ENCODE results near the gene EPB41L5. TPM values are rescaled to one million over a fixed set of nuclear protein-coding genes. Genes with fewer than 3 reads are reported as not detected.

The EPB41L5 gene
- total and polyA plus RNA-seq, 8 donors, result 5.3 to 64.5 (median 28.5) TPM

DNA sequence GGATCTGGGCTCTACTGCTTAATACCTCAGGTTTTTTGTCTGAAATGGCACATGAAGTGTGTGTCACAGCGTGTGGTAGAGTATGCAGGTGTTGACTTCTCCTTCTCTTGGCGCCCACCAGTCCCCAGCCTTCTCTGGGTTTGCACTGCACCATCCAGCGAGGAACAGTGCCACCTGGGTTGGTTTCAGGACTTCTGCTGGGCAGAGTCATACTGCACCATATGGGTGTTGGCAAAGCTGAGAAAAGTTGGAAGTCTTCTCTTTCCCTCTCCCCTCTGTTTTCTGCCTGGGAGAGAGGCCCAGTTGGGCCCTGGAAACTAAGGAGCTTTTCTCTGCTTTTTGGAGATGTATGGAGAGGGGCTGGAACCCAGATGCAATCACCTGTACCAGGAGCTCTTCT lies 166.5 kb downstream of the EPB41L5 start:
- 95 to 98% (median 97%) methylated on average over 3 of the region's 3 CpGs for WGBS, 5 donors
- Histone ChIP-seq H3K9me3 (no peaks in the 10 kb centered on the region), H3K4me1 (peaks cover 0 to 5% (median 2%) of the 10 kb centered on the region in 4 donors), H3K4me3 (no peak overlapping the region), H3K27me3 (no peaks in the 10 kb centered on the region), H3K27ac (no peak overlapping the region), H3K36me3 (peaks cover 0 to 25% (median 18%) of the 10 kb centered on the region in 4 donors)
- TF ChIP-seq POLR2A (IDR thresholded peaks at IDR 0.05), result no peak
- no peak for TF ChIP-seq CTCF (IDR thresholded peaks at IDR 0.05)
- TF ChIP-seq POLR2AphosphoS5 (IDR thresholded peaks at IDR 0.05), result no peak
- TF ChIP-seq EP300 (IDR thresholded peaks at IDR 0.05), result no peak
- intact Hi-C loops (cut with DNase I; ENCODE audit: low total_unique reads), result no loop called here
- no peak for DNase-seq

- no peak for DNase-seq
- Histone ChIP-seq H3K4me1 (no peaks in the 10 kb centered on the region), H3K27me3 (no peaks in the 10 kb centered on the region), H3K27ac (no peak overlapping the region), H3K9me3 (no peaks in the 10 kb centered on the region), H3K4me3 (no peak overlapping the region), H3K36me3 (peaks cover 0 to 25% (median 18%) of the 10 kb centered on the region in 4 donors)
- 88 to 95% (median 93%) methylated on average over 3 of the region's 3 CpGs for WGBS, 5 donors
- TF ChIP-seq POLR2A (IDR thresholded peaks at IDR 0.05) (no peak), EP300 (IDR thresholded peaks at IDR 0.05) (no peak), POLR2AphosphoS5 (IDR thresholded peaks at IDR 0.05) (no peak), CTCF (IDR thresholded peaks at IDR 0.05) (no peak)
- intact Hi-C loops (cut with DNase I; ENCODE audit: low total_unique reads), result no loop called here
Observed at GRCh38 chr2:120180066-120180465, 167.2 kb downstream of the EPB41L5 start.

GRCh38 chr2:120182019-120182560 lies 169.2 kb downstream of the EPB41L5 start:
- WGBS, 5 donors, result 46 to 67% (median 66%) methylated on average over 5 of the region's 5 CpGs
- no peak for DNase-seq
- intact Hi-C loops (cut with DNase I; ENCODE audit: low total_unique reads), result no loop called here

GRCh38 chr2:120189189-120189588 lies 176.3 kb downstream of the EPB41L5 start:
- TF ChIP-seq CTCF (IDR thresholded peaks at IDR 0.05) (no peak), POLR2A (IDR thresholded peaks at IDR 0.05) (no peak), EP300 (IDR thresholded peaks at IDR 0.05) (no peak), POLR2AphosphoS5 (IDR thresholded peaks at IDR 0.05) (no peak)
- Histone ChIP-seq H3K27ac (no peak overlapping the region), H3K4me1 (no peaks in the 10 kb centered on the region), H3K36me3 (no peaks in the 10 kb centered on the region), H3K9me3 (peaks cover 0 to 16% (median 5%) of the 10 kb centered on the region in 4 donors), H3K27me3 (no peaks in the 10 kb centered on the region), H3K4me3 (no peak overlapping the region)
- intact Hi-C loops (cut with DNase I; ENCODE audit: low total_unique reads), result no loop called here
- WGBS, 5 donors, result 75 to 84% (median 79%) methylated on average over 1 of the region's 1 CpG
- no peak for DNase-seq

More at GRCh38 chr2:120182019-120182560, 169.2 kb downstream of the EPB41L5 start:
- H3K36me3 ChIP-seq, result peaks cover 0 to 23% (median 11%) of the 10 kb centered on the region in 4 donors
- no peak overlapping the region for H3K4me3 ChIP-seq
- no peaks in the 10 kb centered on the region for H3K27me3 ChIP-seq
- H3K4me1 ChIP-seq, result no peaks in the 10 kb centered on the region
- no peak overlapping the region for H3K27ac ChIP-seq
- no peaks in the 10 kb centered on the region for H3K9me3 ChIP-seq
- TF ChIP-seq CTCF (IDR thresholded peaks at IDR 0.05), result no peak
- no peak for TF ChIP-seq POLR2A (IDR thresholded peaks at IDR 0.05)
- TF ChIP-seq POLR2AphosphoS5 (IDR thresholded peaks at IDR 0.05), result no peak
- no peak for TF ChIP-seq EP300 (IDR thresholded peaks at IDR 0.05)

Data from stomach (tissue), 9 donors.